CD4-positive, alpha-beta T cell treated with Interleukin-15 for 4 hours (primary cell): ENCODE measurements around the gene BPHL.
"Not testable (repeated sequence)": the region's sequence is repeated elsewhere in the genome, so short reads cannot be mapped to it uniquely, and the experiment has no call there.

Experiments
- DNase-seq: peaks from one replicate; pipeline ENCODE4 v3.0.0-alpha.2; 2020; ENCODE audit warnings: low spot score

The BPHL gene

GRCh38 chr6:3156184-3157130 is 37.9 kb downstream of the BPHL start:
- not testable (repeated sequence) for DNase-seq

- peak; percentile 88 for DNase-seq
Measured at GRCh38 chr6:3157131-3157933, 38.8 kb downstream of the BPHL start, which contains the start of gene TUBB2A. Gene TUBB2A, minus strand, starts transcription at chr6:3157544. Its CDS starts 81 bp downstream, at chr6:3157463.

GRCh38 chr6:3159805-3160781 is 41.6 kb downstream of the BPHL start:
- peak; percentile 85 for DNase-seq

GRCh38 chr6:3162067-3162497 is 43.6 kb downstream of the BPHL start:
- DNase-seq: no peak

- DNase-seq: peak; percentile 65
Measured at GRCh38 chr6:3162565-3163247, 44.2 kb downstream of the BPHL start.

GRCh38 chr6:3163248-3163594 is 44.7 kb downstream of the BPHL start:
- DNase-seq: no peak

- DNase-seq: no peak
Measured at GRCh38 chr6:3164388-3164787, 45.9 kb downstream of the BPHL start.

GRCh38 chr6:3165631-3166534 is 47.4 kb downstream of the BPHL start:
- DNase-seq: no peak

- DNase-seq: not testable (repeated sequence)
Measured at GRCh38 chr6:3166535-3167225, 48.2 kb downstream of the BPHL start.

- DNase-seq: not testable (repeated sequence)
Measured at GRCh38 chr6:3168046-3168445, 49.5 kb downstream of the BPHL start.

- DNase-seq: not testable (repeated sequence)
Measured at GRCh38 chr6:3170676-3171075, 52.2 kb downstream of the BPHL start.

- not testable (repeated sequence) for DNase-seq
Measured at GRCh38 chr6:3171313-3172175, 53.0 kb downstream of the BPHL start.

GRCh38 chr6:3172789-3173188 is 54.3 kb downstream of the BPHL start:
- not testable (repeated sequence) for DNase-seq

GRCh38 chr6:3173636-3174089 is 55.2 kb downstream of the BPHL start:
- not testable (repeated sequence) for DNase-seq

GRCh38 chr6:3175715-3176402 is 57.3 kb downstream of the BPHL start:
- DNase-seq: no peak

- no peak for DNase-seq
Measured at GRCh38 chr6:3176562-3177355, 58.2 kb downstream of the BPHL start.

- DNase-seq: not testable (repeated sequence)
Measured at GRCh38 chr6:3178666-3179065, 60.2 kb downstream of the BPHL start.
